Measurements from ENCODE around the gene STK11IP. TPM values are rescaled to one million over a fixed set of nuclear protein-coding genes. Genes with fewer than 3 reads are reported as not detected.
A peak's percentile ranks its signal among the peaks of the same experiment; 100 is the strongest.

Gene STK11IP
- total and polyA plus RNA-seq, 9 of the 15 experiments (the other 6 are each of a cell fraction or from before 2014, with no cell fraction given): 0.52 to 21.7 (median 5.6) TPM

GRCh38 chr2:219571311-219572236, 26.1 kb upstream of the STK11IP start, which contains the start of gene OBSL1 (continued):
- TF ChIP-seq ZBTB49 (CRISPR knock-in tag; IDR thresholded peaks at IDR 0.05; ENCODE audit: borderline replicate concordance) (no peak), ZNF408 (CRISPR knock-in tag; IDR thresholded peaks at IDR 0.05; ENCODE audit: low read depth) (no peak), NFIC (IDR thresholded peaks at IDR 0.05) (peak; percentile 76), ZBTB17 (CRISPR knock-in tag; IDR thresholded peaks at IDR 0.05) (no peak), ZFX (CRISPR knock-in tag; IDR thresholded peaks at IDR 0.05) (no peak), SMAD1 (IDR thresholded peaks at IDR 0.05; ENCODE audit: low read depth, low read length, partially characterized antibody) (no peak), TOE1 (IDR thresholded peaks at IDR 0.05; ENCODE audit: borderline replicate concordance) (peak; percentile 67), TOE1 (CRISPR knock-in tag; IDR thresholded peaks at IDR 0.05; ENCODE audit: borderline replicate concordance, low read depth) (no peak), ZNF347 (CRISPR knock-in tag; IDR thresholded peaks at IDR 0.05; ENCODE audit: low read depth) (no peak), RFX5 (IDR thresholded peaks at IDR 0.05; ENCODE audit: low read depth, low read length) (no peak), HNRNPK (IDR thresholded peaks at IDR 0.05; ENCODE audit: low read depth, low read length, poor library complexity, severe bottlenecking) (no peak), NONO (IDR thresholded peaks at IDR 0.05; ENCODE audit: low read depth in 2 of 2, low read length in 1 of 2) (0 out of 4 replicates have a peak, but pooled peaks of 1 of the 2 experiments have one; percentile 4), HNRNPH1 (optimal IDR thresholded peaks at IDR 0.05; ENCODE audit: low read depth, low read length) (no peak), PHB (CRISPR knock-in tag; IDR thresholded peaks at IDR 0.05) (no peak), TBP (optimal IDR thresholded peaks at IDR 0.05; ENCODE audit: low read depth, low read length) (peak; percentile 50), TRIM24 (IDR thresholded peaks at IDR 0.05) (peak; percentile 79 to 82), PATZ1 (CRISPR knock-in tag; IDR thresholded peaks at IDR 0.05; ENCODE audit: borderline replicate concordance) (no peak), ZNF584 (CRISPR knock-in tag; IDR thresholded peaks at IDR 0.05; ENCODE audit: low read depth) (0 out of 2 replicates have a peak, but pooled peaks have one; percentile 39), PTRF (tag; IDR thresholded peaks at IDR 0.05) (no peak)
- TF ChIP-seq, protein P1, sequence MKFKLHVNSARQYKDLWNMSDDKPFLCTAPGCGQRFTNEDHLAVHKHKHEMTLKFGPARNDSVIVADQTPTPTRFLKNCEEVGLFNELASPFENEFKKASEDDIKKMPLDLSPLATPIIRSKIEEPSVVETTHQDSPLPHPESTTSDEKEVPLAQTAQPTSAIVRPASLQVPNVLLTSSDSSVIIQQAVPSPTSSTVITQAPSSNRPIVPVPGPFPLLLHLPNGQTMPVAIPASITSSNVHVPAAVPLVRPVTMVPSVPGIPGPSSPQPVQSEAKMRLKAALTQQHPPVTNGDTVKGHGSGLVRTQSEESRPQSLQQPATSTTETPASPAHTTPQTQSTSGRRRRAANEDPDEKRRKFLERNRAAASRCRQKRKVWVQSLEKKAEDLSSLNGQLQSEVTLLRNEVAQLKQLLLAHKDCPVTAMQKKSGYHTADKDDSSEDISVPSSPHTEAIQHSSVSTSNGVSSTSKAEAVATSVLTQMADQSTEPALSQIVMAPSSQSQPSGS (CRISPR knock-in tag; IDR thresholded peaks at IDR 0.05): no peak

Measured in K562 (cell line).